K562 (cell line): ENCODE results near the gene DESI2. TPM values are rescaled to one million over a fixed set of nuclear protein-coding genes. Genes with fewer than 3 reads are reported as not detected.

Source experiments
- ATAC-seq: fragments of 200-7000 bp; cut with Tn5 transposase; 3 replicates; pipeline ENCODE4 v1.9.1; 2020; ENCODE audit warnings: moderate library complexity
- BruUV-seq: library from RNA; stranded (reverse); fragments of 400-500 nt; replicated peaks from 2 replicates; lab custom pipeline; 2021; lab: Mats Ljungman, UMichigan
- CTCF ChIA-PET: fragments of 300-600 bp; formaldehyde crosslinking; extraction: SDS; loops from one replicate; lab custom pipeline; 2021; ENCODE audit warnings: low intra/inter-chr PET ratio; lab: Yijun Ruan, JAX
- POLR2A ChIA-PET: fragments of 300-600, 350-650 bp; sonication (Branson Sonifier 250); formaldehyde crosslinking; extraction: SDS; loops from one replicate; lab custom pipeline; 2021; ENCODE audit warnings: antibody characterized with exemption, inconsistent platforms; lab: Yijun Ruan, JAX
- DNase-seq, 4 experiments: peaks; one replicate each; pipeline versions ENCODE4 v3.0.0 to v3.0.0-alpha.2; 2011 to 2018; ENCODE audit warnings: low spot score in 3 of 4, mixed read lengths in 3 of 4; ENCODE audit errors: extremely low read depth in 1 of 4
- FAIRE-seq: peaks from 2 replicates; lab custom pipeline; 2011; peaks lifted over from hg19 to GRCh38; lab: Jason Lieb, UNC
- H2AFZ ChIP-seq: 2 replicates; pipeline ENCODE4 v1.6.0; 2011; ENCODE audit warnings: low read depth, low read length, control low read depth, inconsistent platforms
- H3K27ac ChIP-seq: fragments of 200-600 bp; 3 replicates; pipeline ENCODE4 v1.8.0; 2011; ENCODE audit warnings: low read depth, mild to moderate bottlenecking, control low read depth, inconsistent platforms, low read length, moderate library complexity, mixed read lengths; ENCODE audit errors: extremely low read depth
- H3K27me3 ChIP-seq, 2 experiments: fragments of 300-600 bp in 1 of 2; 2 replicates in 1 of 2; 3 replicates in 1 of 2; pipeline versions ENCODE4 v1.6.0 to v1.8.0; 2011; ENCODE audit warnings: inconsistent platforms in 2 of 2, low read length in 2 of 2, mild to moderate bottlenecking in 1 of 2, mixed read lengths in 1 of 2, moderate library complexity in 1 of 2; ENCODE audit not compliant: control insufficient read depth in 2 of 2, insufficient read depth in 2 of 2
- H3K36me3 ChIP-seq: fragments of 300-600 bp; 3 replicates; pipeline ENCODE4 v1.8.0; 2011; ENCODE audit warnings: mild to moderate bottlenecking, low read length, inconsistent platforms; ENCODE audit not compliant: control insufficient read depth, insufficient read depth
- H3K4me1 ChIP-seq, 2 experiments: fragments of 200-600 bp in 1 of 2; replicated peaks in 1 of 2; 2 replicates in 1 of 2; 3 replicates in 1 of 2; pipeline versions ENCODE4 v1.5.1 to v1.8.0; 2011; ENCODE audit warnings: inconsistent platforms in 2 of 2, low read length in 2 of 2, mild to moderate bottlenecking in 1 of 2, mixed read lengths in 1 of 2, moderate library complexity in 1 of 2; ENCODE audit not compliant: control insufficient read depth in 2 of 2, insufficient read depth in 2 of 2
- H3K4me2 ChIP-seq: 2 replicates; pipeline ENCODE4 v1.6.1; 2011; ENCODE audit warnings: low read length, control low read depth, inconsistent platforms, mixed read lengths; ENCODE audit not compliant: insufficient read depth
- H3K4me3 ChIP-seq: fragments of 200-600 bp; sonication (generic), shearing (Covaris generic); 2 replicates; pipeline ENCODE4 v1.5.1; 2016; ENCODE audit warnings: control low read depth, inconsistent platforms
- H3K79me2 ChIP-seq: fragments of 200-600 bp; 3 replicates; pipeline ENCODE4 v1.8.0; 2011; ENCODE audit warnings: low read length, inconsistent platforms; ENCODE audit not compliant: control insufficient read depth, insufficient read depth
- H3K9ac ChIP-seq, 2 experiments: 2 replicates each; pipeline versions ENCODE4 v1.6.0 to v1.6.1; 2011; ENCODE audit warnings: low read depth in 2 of 2, low read length in 2 of 2, control low read depth in 1 of 2, inconsistent platforms in 1 of 2, mild to moderate bottlenecking in 1 of 2, mixed read lengths in 1 of 2; ENCODE audit not compliant: insufficient read depth in 1 of 2
- H3K9me1 ChIP-seq: one replicate; pipeline ENCODE4 v1.6.0; 2011; ENCODE audit warnings: inconsistent platforms, mild to moderate bottlenecking, low read length, moderate library complexity; ENCODE audit not compliant: control insufficient read depth, insufficient read depth
- H3K9me3 ChIP-seq: replicated peaks from 2 replicates; pipeline ENCODE4 v1.5.1; 2011; ENCODE audit warnings: low read depth, low read length, inconsistent platforms; ENCODE audit not compliant: control insufficient read depth, insufficient read depth
- H4K20me1 ChIP-seq: replicated peaks from 2 replicates; pipeline ENCODE4 v1.6.1; 2011; ENCODE audit warnings: low read length, inconsistent platforms, mixed read lengths; ENCODE audit not compliant: control insufficient read depth, insufficient read depth
- BHLHE40 ChIP-seq: IDR thresholded peaks from 2 replicates; pipeline ENCODE4 v1.6.1; 2011; ENCODE audit warnings: low read length, improper control_type of control experiment
- CTBP1 ChIP-seq: fragments of 450-650 bp; IDR thresholded peaks from 2 replicates; pipeline ENCODE4 v1.6.1; 2016; ENCODE audit warnings: borderline replicate concordance
- KLF16 ChIP-seq: IDR thresholded peaks from 2 replicates; pipeline ENCODE4 v1.6.1; 2016; ENCODE audit warnings: antibody characterized with exemption
- NR0B1 ChIP-seq: fragments of 450-650 bp; IDR thresholded peaks from one replicate; pipeline ENCODE4 v1.6.1; 2018; ENCODE audit warnings: mild to moderate bottlenecking, moderate library complexity; ENCODE audit not compliant: partially characterized antibody
- PKNOX1 ChIP-seq: fragments of 450-650 bp; IDR thresholded peaks from 2 replicates; pipeline ENCODE4 v1.6.1; 2016
- SLC30A9 ChIP-seq: fragments of 250-450 bp; sonication (Bioruptor Pico); IDR thresholded peaks from 2 replicates; pipeline ENCODE4 v1.8.0; 2022; ENCODE audit warnings: mild to moderate bottlenecking, moderate library complexity
- SMARCA5 ChIP-seq: fragments of 450-650 bp; IDR thresholded peaks from 2 replicates; pipeline ENCODE4 v1.6.1; 2016
- TSHZ1 ChIP-seq: fragments of 250-450 bp; sonication (Bioruptor Pico); IDR thresholded peaks from 2 replicates; pipeline ENCODE4 v1.4.0; 2020; ENCODE audit warnings: mild to moderate bottlenecking, moderate library complexity
- ZNF449 ChIP-seq: fragments of 250-450 bp; sonication (Bioruptor Pico); IDR thresholded peaks from 2 replicates; pipeline ENCODE4 v1.8.0; 2022; ENCODE audit warnings: moderate library complexity, mild to moderate bottlenecking, inconsistent platforms
- WGBS: fragments of 100-300 bp; shearing (Covaris generic); methylation state at CpG from one replicate; pipeline ENCODE4 v1.1.6; 2016; ENCODE audit warnings: low coverage, mixed read lengths; ENCODE audit not compliant: insufficient coverage; ENCODE audit errors: missing lambda C conversion rate; 5-methylcytosine and 5-hydroxymethylcytosine counted together
- in situ Hi-C: fragments of 300-500 bp; cut with MboI; formaldehyde crosslinking; loops from 4 replicates; pipeline ENCODE4 v1.15.0; 2018; ENCODE audit warnings: inconsistent platforms, mixed read lengths
- intact Hi-C: fragments of 100-400 bp; cut with micrococcal nuclease; formaldehyde crosslinking; loops from 2 replicates; pipeline ENCODE4 v1.14.2; 2022
- polyA plus RNA-seq, 8 experiments: library from polyadenylated mRNA; depleted of rRNA in 4 of 8; stranded (reverse) in 5 of 8; unstranded in 3 of 8; fragments of >200 nt; fragmentation: Nextera tagmentation in 2 of 8; fragmentation: Illumina TruSeq in 1 of 8; extraction: Ambion mirVana in 2 of 8; extraction: Trizol in 1 of 8; gene quantifications; 2 replicates each; pipeline versions ENCODE4 v1.2.1 to v1.2.3, GENCODE V29; 2011 to 2014; ENCODE audit warnings: inconsistent platforms in 1 of 8, missing spikeins in 1 of 8
- total RNA-seq, 7 experiments: library from RNA; depleted of rRNA in 6 of 7; stranded (reverse); fragments of >200 nt in 6 of 7; fragmentation: Illumina TruSeq in 2 of 7; extraction: Trizol in 2 of 7; gene quantifications; 2 replicates each; pipeline versions ENCODE4 v1.2.1 to v1.2.3, GENCODE V29; 2011 to 2021; ENCODE audit warnings: low replicate concordance in 1 of 7

DESI2 gene
- total and polyA plus RNA-seq, 9 of the 15 experiments (the other 6 are each of a cell fraction or from before 2014, with no cell fraction given) = 17.4 to 59.4 (median 38.4) TPM

- TF ChIP-seq NR0B1 = no peak
- TF ChIP-seq BHLHE40 = no peak; the same call in 1 of the 2 replicates
Measured at GRCh38 chr1:244614113-244614836, 38.7 kb upstream of the DESI2 start (continued).

- no peak overlapping the region for H2AFZ ChIP-seq
- FAIRE-seq (no peak), ATAC-seq (no peak), DNase-seq (no peak)
- WGBS = 2% methylated on average over 3 of the region's 3 CpGs
- intact Hi-C loops = no loop called here
- H3K27ac ChIP-seq = no peak overlapping the region
- H3K79me2 ChIP-seq = no peaks in the 10 kb centered on the region
- H3K4me3 ChIP-seq = no peak overlapping the region
- no peaks in the 10 kb centered on the region for H3K36me3 ChIP-seq
- H3K4me2 ChIP-seq = no peak overlapping the region
- H3K9me1 ChIP-seq = no peaks in the 10 kb centered on the region
- no peaks in the 10 kb centered on the region for H3K4me1 ChIP-seq
- H3K9ac ChIP-seq = no peak overlapping the region
- no peaks in the 10 kb centered on the region for H3K9me3 ChIP-seq
- in situ Hi-C loops = loop anchor here (25.0 kb wide), 1 partner anchor 422 kb away; no protein-coding TSS in a partner anchor
- no TSS peak for BruUV-seq
- H4K20me1 ChIP-seq = no peaks in the 10 kb centered on the region
- ChIA-PET CTCF (no interaction called here), POLR2A (no interaction called here)
- no peak for TF ChIP-seq ZNF449 (CRISPR knock-in tag)
- TF ChIP-seq PKNOX1 = no peak
- no peak for TF ChIP-seq KLF16
- TF ChIP-seq TSHZ1 (CRISPR knock-in tag) = no peak
- no peak for TF ChIP-seq SMARCA5
- TF ChIP-seq CTBP1 = no peak
- no peak for TF ChIP-seq SLC30A9 (CRISPR knock-in tag)
- H3K27me3 ChIP-seq = peaks cover 18 to 20% of the 10 kb centered on the region in 2 experiments
Measured at GRCh38 chr1:244614879-244615278, 38.0 kb upstream of the DESI2 start.
